ENCODE results near the gene PLCXD3. TPM values are rescaled to one million over a fixed set of nuclear protein-coding genes. Genes with fewer than 3 reads are reported as not detected.

PLCXD3 gene
- total RNA-seq, 1 donor: 17.7 TPM

- no peak for DNase-seq (ENCODE audit: low read depth)
- TF ChIP-seq CTCF (IDR thresholded peaks at IDR 0.05; ENCODE audit: insufficient read depth, low read length): no peak
- H3K4me3 ChIP-seq (ENCODE audit: low read depth, low read length): no peak overlapping the region
Observed at GRCh38 chr5:41369799-41370198, 140.6 kb downstream of the PLCXD3 start.

GRCh38 chr5:41368158-41368557 is 142.2 kb downstream of the PLCXD3 start:
- H3K4me3 ChIP-seq (ENCODE audit: low read depth, low read length): no peak overlapping the region
- TF ChIP-seq CTCF (IDR thresholded peaks at IDR 0.05; ENCODE audit: insufficient read depth, low read length): no peak
- peak; percentile 58 for DNase-seq (ENCODE audit: low read depth)

GRCh38 chr5:41365369-41365768 is 145.0 kb downstream of the PLCXD3 start:
- H3K4me3 ChIP-seq (ENCODE audit: low read depth, low read length): no peak overlapping the region
- no peak for TF ChIP-seq CTCF (IDR thresholded peaks at IDR 0.05; ENCODE audit: insufficient read depth, low read length)
- no peak for DNase-seq (ENCODE audit: low read depth)

- H3K4me3 ChIP-seq (ENCODE audit: low read depth, low read length): no peak overlapping the region
- TF ChIP-seq CTCF (IDR thresholded peaks at IDR 0.05; ENCODE audit: insufficient read depth, low read length): no peak
- no peak for DNase-seq (ENCODE audit: low read depth)
Observed at GRCh38 chr5:41364346-41364745, 146.1 kb downstream of the PLCXD3 start.

- no peak for DNase-seq (ENCODE audit: low read depth)
- H3K4me3 ChIP-seq (ENCODE audit: low read depth, low read length): no peak overlapping the region
- no peak for TF ChIP-seq CTCF (IDR thresholded peaks at IDR 0.05; ENCODE audit: insufficient read depth, low read length)
Observed at GRCh38 chr5:41363343-41363986, 146.9 kb downstream of the PLCXD3 start.

GRCh38 chr5:41356786-41357185 is 153.6 kb downstream of the PLCXD3 start:
- DNase-seq (ENCODE audit: low read depth): no peak
- H3K4me3 ChIP-seq (ENCODE audit: low read depth, low read length): no peak overlapping the region
- TF ChIP-seq CTCF (IDR thresholded peaks at IDR 0.05; ENCODE audit: insufficient read depth, low read length): no peak

- no peak for DNase-seq (ENCODE audit: low read depth)
- no peak overlapping the region for H3K4me3 ChIP-seq (ENCODE audit: low read depth, low read length)
- TF ChIP-seq CTCF (IDR thresholded peaks at IDR 0.05; ENCODE audit: insufficient read depth, low read length): no peak
Observed at GRCh38 chr5:41349846-41350245, 160.6 kb downstream of the PLCXD3 start.
